Rectal smooth muscle tissue (tissue), 1 donor: ENCODE measurements around the gene MBTPS1.

Source experiments
- H3K27ac ChIP-seq: one replicate; pipeline ENCODE4 v1.7.0; 2013; ENCODE audit warnings: low read depth, low read length, inconsistent platforms
- H3K27me3 ChIP-seq: one replicate; pipeline ENCODE4 v1.7.0; 2013; ENCODE audit warnings: low read length; ENCODE audit not compliant: control insufficient read depth, insufficient read depth
- H3K36me3 ChIP-seq: one replicate; pipeline ENCODE4 v1.7.0; 2013; ENCODE audit warnings: low read length; ENCODE audit not compliant: control insufficient read depth, insufficient read depth
- H3K4me1 ChIP-seq: one replicate; pipeline ENCODE4 v1.7.0; 2013; ENCODE audit warnings: low read length; ENCODE audit not compliant: control insufficient read depth, insufficient read depth
- H3K4me3 ChIP-seq: one replicate; pipeline ENCODE4 v1.7.0; 2013; ENCODE audit warnings: low read length
- H3K9ac ChIP-seq: one replicate; pipeline ENCODE4 v1.7.0; 2013; ENCODE audit warnings: low read length

Gene MBTPS1

GRCh38 chr16:84088695-84089395, 27.9 kb downstream of the MBTPS1 start:
- peaks cover 45% of the 10 kb centered on the region for H3K36me3 ChIP-seq
- H3K9ac ChIP-seq: no peak overlapping the region
- H3K4me3 ChIP-seq: no peak overlapping the region
- no peaks in the 10 kb centered on the region for H3K4me1 ChIP-seq
- no peaks in the 10 kb centered on the region for H3K27me3 ChIP-seq
- H3K27ac ChIP-seq: no peak overlapping the region

- Histone ChIP-seq H3K27ac (no peak overlapping the region), H3K4me1 (no peaks in the 10 kb centered on the region), H3K9ac (no peak overlapping the region)
These were observed 29.1 kb downstream of the MBTPS1 start for GRCh38 chr16:84087466-84088151.

GRCh38 chr16:84087001-84087400, 29.7 kb downstream of the MBTPS1 start:
- no peak overlapping the region for H3K4me3 ChIP-seq
- H3K4me1 ChIP-seq: no peaks in the 10 kb centered on the region
- no peaks in the 10 kb centered on the region for H3K27me3 ChIP-seq
- H3K36me3 ChIP-seq: peaks cover 33% of the 10 kb centered on the region
- H3K27ac ChIP-seq: no peak overlapping the region
- no peak overlapping the region for H3K9ac ChIP-seq

More at GRCh38 chr16:84087466-84088151, 29.1 kb downstream of the MBTPS1 start:
- Histone ChIP-seq H3K36me3 (peaks cover 36% of the 10 kb centered on the region), H3K27me3 (no peaks in the 10 kb centered on the region), H3K4me3 (no peak overlapping the region)

DNA sequence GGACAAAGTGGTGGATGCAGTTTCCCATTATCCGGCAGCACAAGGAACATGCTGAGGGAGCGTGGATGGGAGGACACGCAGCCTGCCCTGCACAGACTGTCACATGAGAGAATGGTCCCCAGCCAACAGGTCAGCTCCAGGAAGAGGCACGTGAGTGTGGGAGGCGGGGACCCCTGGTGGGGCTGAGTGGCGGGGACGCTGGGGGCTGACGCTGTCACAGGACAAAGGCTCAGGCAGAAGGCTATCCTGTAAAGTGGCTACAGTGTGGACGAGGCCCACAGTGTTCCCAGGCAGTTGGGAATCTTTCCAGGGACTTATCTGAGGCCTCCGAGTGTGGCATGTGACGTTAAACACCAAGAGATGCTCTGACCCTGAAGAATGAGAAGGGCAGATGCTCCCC, 30.4 kb downstream of the MBTPS1 start:
- Histone ChIP-seq H3K36me3 (peaks cover 33% of the 10 kb centered on the region), H3K9ac (no peak overlapping the region), H3K27ac (no peak overlapping the region), H3K4me1 (no peaks in the 10 kb centered on the region), H3K27me3 (no peaks in the 10 kb centered on the region), H3K4me3 (no peak overlapping the region)

DNA sequence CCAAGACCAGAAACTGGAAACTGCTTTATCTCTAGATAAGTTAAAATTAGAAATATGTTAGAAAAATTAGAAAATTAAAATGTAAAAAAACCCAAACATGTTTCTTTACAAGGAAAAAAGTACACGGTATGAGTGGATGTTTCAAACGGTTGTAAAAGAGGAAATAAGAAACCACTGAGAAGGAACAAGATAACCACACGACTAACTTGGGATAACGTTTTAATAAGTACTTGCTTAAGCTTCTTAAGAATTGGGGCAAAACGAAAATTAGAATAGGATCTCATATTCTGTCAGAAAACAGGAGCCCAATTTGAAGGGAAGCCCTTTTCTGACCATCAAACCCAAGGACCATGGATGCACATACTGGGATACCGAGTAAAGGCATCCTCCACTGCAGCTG, 31.0 kb downstream of the MBTPS1 start:
- no peaks in the 10 kb centered on the region for H3K4me1 ChIP-seq
- H3K4me3 ChIP-seq: no peak overlapping the region
- H3K36me3 ChIP-seq: peaks cover 38% of the 10 kb centered on the region
- no peaks in the 10 kb centered on the region for H3K27me3 ChIP-seq
- H3K9ac ChIP-seq: no peak overlapping the region
- H3K27ac ChIP-seq: no peak overlapping the region

DNA sequence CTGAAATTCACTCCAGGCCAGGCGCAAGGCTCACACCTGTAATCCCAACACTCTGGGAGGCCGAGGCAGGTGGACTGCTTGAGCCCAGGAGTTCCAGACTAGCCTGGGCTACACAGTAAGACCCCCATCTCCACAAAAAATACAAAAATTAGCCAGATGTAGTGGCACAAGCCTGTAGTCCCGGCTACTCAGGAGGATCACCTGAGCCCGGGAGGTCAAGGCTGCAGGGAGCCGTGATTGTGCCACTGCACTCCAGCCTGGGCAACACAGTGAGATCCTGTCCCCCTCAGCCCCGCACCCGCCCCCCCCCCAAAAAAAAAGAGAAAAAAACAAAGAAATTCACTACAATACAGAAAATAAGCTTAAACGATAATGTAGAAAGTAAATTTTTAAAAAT, 31.5 kb downstream of the MBTPS1 start:
- no peaks in the 10 kb centered on the region for H3K27me3 ChIP-seq
- no peak overlapping the region for H3K27ac ChIP-seq
- no peak overlapping the region for H3K4me3 ChIP-seq
- peaks cover 42% of the 10 kb centered on the region for H3K36me3 ChIP-seq
- H3K4me1 ChIP-seq: no peaks in the 10 kb centered on the region
- no peak overlapping the region for H3K9ac ChIP-seq

DNA sequence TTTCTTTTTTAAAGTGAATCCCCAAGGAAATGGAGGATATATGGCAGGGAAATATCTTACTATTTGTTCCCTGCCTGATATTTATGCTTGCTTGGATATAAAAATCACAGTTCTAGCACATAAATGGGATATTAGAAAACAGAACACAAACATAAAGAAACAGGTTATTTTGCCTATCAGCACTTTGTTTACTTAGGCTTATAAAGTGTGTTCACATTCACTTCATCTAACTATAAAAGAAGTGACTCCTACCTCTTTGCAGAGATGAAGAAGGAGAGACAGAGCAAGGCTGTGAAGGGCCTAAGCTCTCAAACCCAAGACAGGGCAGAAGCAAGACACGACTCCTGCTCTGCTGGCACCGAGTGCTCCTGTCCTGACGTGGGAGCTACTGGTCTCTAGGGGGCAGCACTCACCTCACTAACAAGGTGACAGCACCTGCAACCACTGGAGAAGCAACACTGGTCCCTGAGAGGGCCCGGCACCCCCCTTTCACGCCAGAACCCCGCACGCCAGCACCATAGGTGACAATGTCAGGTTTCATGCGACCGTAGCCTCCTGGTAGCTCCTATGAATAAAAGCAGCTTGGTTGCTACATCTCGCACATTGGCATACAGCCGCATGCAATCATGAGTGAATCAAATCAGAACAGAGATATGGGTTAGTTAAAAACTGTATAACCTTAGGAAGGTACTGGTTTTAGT, 32.0 kb downstream of the MBTPS1 start:
- H3K27me3 ChIP-seq: no peaks in the 10 kb centered on the region
- H3K9ac ChIP-seq: no peak overlapping the region
- no peak overlapping the region for H3K27ac ChIP-seq
- peaks cover 40% of the 10 kb centered on the region for H3K36me3 ChIP-seq
- no peak overlapping the region for H3K4me3 ChIP-seq
- H3K4me1 ChIP-seq: no peaks in the 10 kb centered on the region

DNA sequence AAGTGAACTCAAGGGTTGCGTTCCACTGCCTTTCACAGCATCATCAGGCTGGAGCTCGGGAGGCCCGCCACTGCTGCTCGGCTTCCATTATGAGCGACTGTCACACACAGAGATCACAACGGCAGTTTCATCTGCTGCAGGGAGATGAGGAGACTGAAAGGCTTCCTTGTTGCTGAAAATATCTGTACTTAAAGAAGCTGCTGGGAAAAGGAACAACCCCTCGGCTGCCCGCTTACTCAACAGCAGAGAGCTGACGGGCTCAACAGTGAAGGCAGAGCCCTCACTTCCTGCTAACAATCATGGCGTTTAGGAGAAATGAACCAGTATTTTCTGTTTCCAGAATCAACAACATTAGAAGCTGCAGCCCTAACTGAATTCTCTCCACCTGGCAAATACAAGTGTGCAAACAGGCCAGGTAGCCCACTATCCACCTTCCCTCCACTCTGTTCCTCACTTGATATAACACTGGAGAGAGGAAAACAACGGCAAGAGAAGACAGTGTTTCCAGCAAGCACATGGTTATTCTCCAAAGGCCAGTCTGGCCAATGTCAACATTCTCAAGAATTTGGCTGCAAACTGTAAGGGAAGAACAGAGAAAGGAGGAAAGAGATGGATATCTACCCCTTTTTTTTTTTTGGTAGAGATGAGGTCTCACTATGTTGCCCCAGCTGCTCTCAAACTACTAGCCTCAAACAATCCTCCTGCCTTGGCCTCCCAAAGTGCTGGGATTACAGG, 33.7 kb downstream of the MBTPS1 start:
- no peak overlapping the region for H3K4me3 ChIP-seq
- H3K27ac ChIP-seq: no peak overlapping the region
- H3K36me3 ChIP-seq: peaks cover 40% of the 10 kb centered on the region
- H3K9ac ChIP-seq: no peak overlapping the region
- H3K4me1 ChIP-seq: no peaks in the 10 kb centered on the region
- no peaks in the 10 kb centered on the region for H3K27me3 ChIP-seq

DNA sequence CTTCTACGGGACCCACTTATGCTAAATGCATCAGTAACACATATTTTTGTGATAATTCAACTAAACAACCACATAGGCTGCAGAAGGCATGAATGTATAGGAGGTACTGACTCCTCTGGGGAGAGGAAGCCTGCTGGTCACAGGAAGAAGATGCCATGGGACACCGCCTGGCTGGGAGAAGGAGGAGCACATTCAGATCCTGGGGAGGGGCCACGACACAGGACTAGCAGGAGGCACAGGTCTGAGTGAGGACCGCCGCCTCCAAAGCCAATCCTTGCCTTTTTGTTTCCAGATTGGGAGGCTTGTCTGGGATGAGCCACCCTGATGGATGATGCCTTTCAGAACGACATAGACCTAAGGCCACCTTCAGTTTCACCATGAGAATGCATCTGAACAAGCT, 34.6 kb downstream of the MBTPS1 start:
- Histone ChIP-seq H3K4me1 (no peaks in the 10 kb centered on the region), H3K9ac (no peak overlapping the region), H3K27me3 (no peaks in the 10 kb centered on the region), H3K27ac (no peak overlapping the region), H3K4me3 (no peak overlapping the region), H3K36me3 (peaks cover 36% of the 10 kb centered on the region)

DNA sequence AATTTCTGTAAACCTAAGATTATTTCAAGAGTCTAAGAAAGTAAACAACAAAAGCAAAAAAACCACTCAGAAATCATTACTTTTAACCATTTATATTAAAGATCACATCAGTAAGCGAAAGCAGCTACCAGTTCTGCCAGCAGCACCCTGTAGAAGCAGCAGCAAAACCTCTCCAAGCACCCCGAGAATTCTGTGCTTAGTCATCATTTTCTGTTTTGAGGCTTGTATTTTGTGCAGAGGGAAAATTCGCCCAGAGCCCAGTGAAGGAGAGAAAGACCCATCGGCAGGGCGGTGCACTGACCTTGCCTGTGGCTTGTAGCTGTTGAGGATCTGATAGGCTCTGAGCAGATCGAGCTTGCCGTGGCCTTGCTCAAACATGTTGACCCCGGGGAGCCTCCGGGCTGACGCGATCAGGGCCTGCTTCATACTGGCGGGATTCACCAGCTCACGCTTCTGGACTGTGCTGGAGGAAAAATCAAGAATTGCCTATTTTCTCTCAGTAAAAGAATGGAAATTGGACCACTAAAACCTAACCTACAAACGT, 35.2 kb downstream of the MBTPS1 start:
- Histone ChIP-seq H3K4me3 (no peak overlapping the region), H3K9ac (no peak overlapping the region), H3K36me3 (peaks cover 36% of the 10 kb centered on the region), H3K27me3 (no peaks in the 10 kb centered on the region), H3K27ac (no peak overlapping the region), H3K4me1 (no peaks in the 10 kb centered on the region)

GRCh38 chr16:84080813-84081212, 35.9 kb downstream of the MBTPS1 start:
- Histone ChIP-seq H3K27me3 (no peaks in the 10 kb centered on the region), H3K9ac (no peak overlapping the region), H3K36me3 (peaks cover 29% of the 10 kb centered on the region)

GRCh38 chr16:84080378-84080777, 36.4 kb downstream of the MBTPS1 start:
- no peak overlapping the region for H3K4me3 ChIP-seq
- H3K4me1 ChIP-seq: no peaks in the 10 kb centered on the region
- H3K9ac ChIP-seq: no peak overlapping the region
- H3K27me3 ChIP-seq: no peaks in the 10 kb centered on the region
- H3K36me3 ChIP-seq: peaks cover 29% of the 10 kb centered on the region
- no peak overlapping the region for H3K27ac ChIP-seq

More at GRCh38 chr16:84080813-84081212, 35.9 kb downstream of the MBTPS1 start:
- H3K4me1 ChIP-seq: no peaks in the 10 kb centered on the region
- no peak overlapping the region for H3K27ac ChIP-seq
- no peak overlapping the region for H3K4me3 ChIP-seq
